HepG2 (cell line): ENCODE measurements around the gene CCDC116. TPM values are rescaled to one million over a fixed set of nuclear protein-coding genes. Genes with fewer than 3 reads are reported as not detected.
A peak's percentile ranks its signal among the peaks of the same experiment; 100 is the strongest.

Source experiments
- ARHGAP35 ChIP-seq: sonication (generic); formaldehyde crosslinking; IDR thresholded peaks from 2 replicates; pipeline ENCODE4 v1.9.0; 2022; ENCODE audit warnings: mild to moderate bottlenecking, inconsistent platforms, moderate library complexity, missing genetic modification reagents, borderline replicate concordance
- CAMTA2 ChIP-seq: sonication (generic); formaldehyde crosslinking; IDR thresholded peaks from 2 replicates; pipeline ENCODE4 v1.4.0; 2020; ENCODE audit warnings: mild to moderate bottlenecking, missing genetic modification reagents, borderline replicate concordance
- CREB1 ChIP-seq, 2 experiments: fragments of 450-650 bp in 1 of 2; IDR thresholded peaks; 2 replicates each; pipeline ENCODE4 v1.6.1; 2016 to 2017; ENCODE audit warnings: control low read depth in 1 of 2, mild to moderate bottlenecking in 1 of 2, missing compliant biosample characterization in 1 of 2, missing genetic modification characterization in 1 of 2
- EEA1 ChIP-seq: sonication (generic); formaldehyde crosslinking; IDR thresholded peaks from 2 replicates; pipeline ENCODE4 v1.5.1; 2020; ENCODE audit warnings: mild to moderate bottlenecking, missing genetic modification reagents, borderline replicate concordance
- EHMT2 ChIP-seq: fragments of 200-600 bp; sonication (generic); IDR thresholded peaks from 2 replicates; pipeline ENCODE4 v1.7.0; 2017; ENCODE audit warnings: antibody characterized with exemption, low read depth, low read length, borderline replicate concordance
- HMGA1 ChIP-seq: sonication (generic); formaldehyde crosslinking; conservative IDR thresholded peaks from 2 replicates; pipeline ENCODE4 v1.4.0; 2020; ENCODE audit warnings: missing genetic modification reagents
- KLF15 ChIP-seq: sonication (generic); formaldehyde crosslinking; IDR thresholded peaks from 2 replicates; pipeline ENCODE4 v1.8.1; 2023; ENCODE audit warnings: borderline replicate concordance, mild to moderate bottlenecking, inconsistent platforms, missing genetic modification reagents, mixed read lengths
- TBL1XR1 ChIP-seq: fragments of 150-350 bp; IDR thresholded peaks from 2 replicates; pipeline ENCODE4 v1.6.1; 2014; ENCODE audit warnings: borderline replicate concordance, low read length; ENCODE audit not compliant: partially characterized antibody
- ZNF34 ChIP-seq: sonication (generic); formaldehyde crosslinking; IDR thresholded peaks from 2 replicates; pipeline ENCODE4 v1.4.0; 2020; ENCODE audit warnings: mild to moderate bottlenecking, missing genetic modification reagents, borderline replicate concordance
- ZNF510 ChIP-seq: sonication (generic); formaldehyde crosslinking; IDR thresholded peaks from 2 replicates; pipeline ENCODE4 v1.4.0; 2020; ENCODE audit warnings: low read depth, mild to moderate bottlenecking, missing genetic modification reagents
- ZSCAN12 ChIP-seq: sonication (generic); formaldehyde crosslinking; IDR thresholded peaks from 2 replicates; pipeline ENCODE4 v1.9.0; 2021; ENCODE audit warnings: mild to moderate bottlenecking, missing genetic modification reagents
- ZSCAN31 ChIP-seq: sonication (generic); formaldehyde crosslinking; IDR thresholded peaks from 2 replicates; pipeline ENCODE4 v1.5.0; 2020; ENCODE audit warnings: low read depth, mild to moderate bottlenecking, missing genetic modification reagents
- polyA plus RNA-seq, 8 experiments: library from polyadenylated mRNA; depleted of rRNA in 3 of 8; stranded (reverse) in 7 of 8; unstranded in 1 of 8; fragments of >200 nt; fragmentation: Illumina TruSeq in 4 of 8; extraction: Trizol in 4 of 8; gene quantifications; 2 replicates each; pipeline versions ENCODE4 v1.2.1 to v1.2.3, GENCODE V29; 2011 to 2016; ENCODE audit warnings: low read depth in 4 of 8, missing spikeins in 1 of 8, mixed read lengths in 1 of 8; ENCODE audit not compliant: insufficient read depth in 1 of 8
- total RNA-seq, 5 experiments: library from RNA; depleted of rRNA; stranded (reverse); fragments of >200 nt; fragmentation: Illumina TruSeq; extraction: Trizol; gene quantifications; 2 replicates each; pipeline ENCODE4 v1.2.3, GENCODE V29; 2016; ENCODE audit warnings: low read depth in 1 of 5
- TF ChIP-seq, protein P1 (sequence below): sonication (generic); formaldehyde crosslinking; IDR thresholded peaks from 2 replicates; pipeline ENCODE4 v1.4.0; 2020; ENCODE audit warnings: missing genetic modification reagents; ENCODE audit errors: not compliant biosample characterization
- TF ChIP-seq, protein P2 (sequence below): sonication (generic); formaldehyde crosslinking; IDR thresholded peaks from 2 replicates; pipeline ENCODE4 v1.8.1; 2022; ENCODE audit warnings: low read depth, mild to moderate bottlenecking, missing genetic modification reagents
- TF ChIP-seq, protein P3 (sequence below): sonication (generic); formaldehyde crosslinking; IDR thresholded peaks from 2 replicates; pipeline ENCODE4 v1.5.0; 2020; ENCODE audit warnings: missing genetic modification reagents
- TF ChIP-seq, protein P4 (sequence below): sonication (generic); formaldehyde crosslinking; IDR thresholded peaks from 2 replicates; pipeline ENCODE4 v1.5.1; 2020; ENCODE audit warnings: mild to moderate bottlenecking, missing genetic modification reagents, borderline replicate concordance
- TF ChIP-seq, protein P5 (sequence below): sonication (generic); formaldehyde crosslinking; IDR thresholded peaks from 2 replicates; pipeline ENCODE4 v1.8.1; 2023; ENCODE audit warnings: missing genetic modification reagents, mild to moderate bottlenecking, borderline replicate concordance

Gene CCDC116
- total and polyA plus RNA-seq, 2 of the 13 experiments (the other 11 are each of a cell fraction or from before 2014, with no cell fraction given), result 0.15 to 0.33 TPM

DNA sequence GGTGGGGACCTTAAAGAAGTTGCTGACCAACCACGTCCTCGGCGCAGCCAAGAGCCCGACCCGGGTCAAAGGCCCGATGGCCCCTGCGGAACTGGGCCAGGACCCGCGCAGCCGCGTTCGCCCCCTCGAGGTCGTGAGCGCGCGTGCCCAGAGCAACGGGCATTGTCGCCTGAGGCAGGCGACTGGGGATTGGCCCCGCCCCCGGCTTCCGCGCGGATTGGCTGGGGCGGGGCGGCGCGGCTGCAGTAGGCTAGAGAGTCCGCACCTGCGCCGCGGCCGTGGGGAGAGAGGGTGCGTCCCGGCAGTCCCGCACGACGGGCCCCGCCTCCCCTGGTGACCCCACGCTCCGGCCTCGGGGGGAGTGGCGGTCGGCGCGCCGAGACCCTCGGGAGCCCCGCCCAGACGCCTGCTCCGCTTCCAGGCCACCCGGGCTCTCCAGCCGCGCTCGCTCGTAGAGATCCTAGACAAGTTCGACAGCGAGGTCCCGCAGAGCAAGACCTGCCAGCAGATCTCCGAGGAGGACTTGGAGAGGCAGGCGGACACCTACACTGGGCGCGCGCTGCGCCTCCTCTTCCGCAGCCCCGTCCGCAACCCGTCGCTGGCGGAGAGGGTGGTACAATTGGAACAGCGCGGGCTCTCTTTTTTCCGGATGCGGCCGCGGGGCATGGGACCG is 24.9 kb downstream of the CCDC116 start (continued):
- TF ChIP-seq ZNF34 (CRISPR knock-in tag), result no peak
- no peak for TF ChIP-seq HMGA1 (CRISPR knock-in tag)
- TF ChIP-seq, protein P1, sequence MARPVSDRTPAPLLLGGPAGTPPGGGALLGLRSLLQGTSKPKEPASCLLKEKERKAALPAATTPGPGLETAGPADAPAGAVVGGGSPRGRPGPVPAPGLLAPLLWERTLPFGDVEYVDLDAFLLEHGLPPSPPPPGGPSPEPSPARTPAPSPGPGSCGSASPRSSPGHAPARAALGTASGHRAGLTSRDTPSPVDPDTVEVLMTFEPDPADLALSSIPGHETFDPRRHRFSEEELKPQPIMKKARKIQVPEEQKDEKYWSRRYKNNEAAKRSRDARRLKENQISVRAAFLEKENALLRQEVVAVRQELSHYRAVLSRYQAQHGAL (CRISPR knock-in tag), result no peak
- no peak for TF ChIP-seq CREB1 (IDR thresholded peaks at IDR 0.05)
- no peak for TF ChIP-seq CREB1 (CRISPR knock-in tag; IDR thresholded peaks at IDR 0.05)
- no peak for TF ChIP-seq ZSCAN12 (CRISPR knock-in tag)
- 0 out of 2 replicates have a peak, but pooled peaks have one; percentile 33 for TF ChIP-seq EEA1 (CRISPR knock-in tag)
- TF ChIP-seq KLF15 (CRISPR knock-in tag), result 0 out of 2 replicates have a peak, but pooled peaks have one; percentile 41
- no peak; the same call in 1 of the 2 replicates for TF ChIP-seq ARHGAP35 (CRISPR knock-in tag)
- TF ChIP-seq, protein P2, sequence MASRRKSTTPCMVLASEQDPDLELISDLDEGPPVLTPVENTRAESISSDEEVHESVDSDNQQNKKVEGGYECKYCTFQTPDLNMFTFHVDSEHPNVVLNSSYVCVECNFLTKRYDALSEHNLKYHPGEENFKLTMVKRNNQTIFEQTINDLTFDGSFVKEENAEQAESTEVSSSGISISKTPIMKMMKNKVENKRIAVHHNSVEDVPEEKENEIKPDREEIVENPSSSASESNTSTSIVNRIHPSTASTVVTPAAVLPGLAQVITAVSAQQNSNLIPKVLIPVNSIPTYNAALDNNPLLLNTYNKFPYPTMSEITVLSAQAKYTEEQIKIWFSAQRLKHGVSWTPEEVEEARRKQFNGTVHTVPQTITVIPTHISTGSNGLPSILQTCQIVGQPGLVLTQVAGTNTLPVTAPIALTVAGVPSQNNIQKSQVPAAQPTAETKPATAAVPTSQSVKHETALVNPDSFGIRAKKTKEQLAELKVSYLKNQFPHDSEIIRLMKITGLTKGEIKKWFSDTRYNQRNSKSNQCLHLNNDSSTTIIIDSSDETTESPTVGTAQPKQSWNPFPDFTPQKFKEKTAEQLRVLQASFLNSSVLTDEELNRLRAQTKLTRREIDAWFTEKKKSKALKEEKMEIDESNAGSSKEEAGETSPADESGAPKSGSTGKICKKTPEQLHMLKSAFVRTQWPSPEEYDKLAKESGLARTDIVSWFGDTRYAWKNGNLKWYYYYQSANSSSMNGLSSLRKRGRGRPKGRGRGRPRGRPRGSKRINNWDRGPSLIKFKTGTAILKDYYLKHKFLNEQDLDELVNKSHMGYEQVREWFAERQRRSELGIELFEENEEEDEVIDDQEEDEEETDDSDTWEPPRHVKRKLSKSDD (CRISPR knock-in tag), result 0 out of 2 replicates have a peak, but pooled peaks have one; percentile 10
- TF ChIP-seq, protein P3, sequence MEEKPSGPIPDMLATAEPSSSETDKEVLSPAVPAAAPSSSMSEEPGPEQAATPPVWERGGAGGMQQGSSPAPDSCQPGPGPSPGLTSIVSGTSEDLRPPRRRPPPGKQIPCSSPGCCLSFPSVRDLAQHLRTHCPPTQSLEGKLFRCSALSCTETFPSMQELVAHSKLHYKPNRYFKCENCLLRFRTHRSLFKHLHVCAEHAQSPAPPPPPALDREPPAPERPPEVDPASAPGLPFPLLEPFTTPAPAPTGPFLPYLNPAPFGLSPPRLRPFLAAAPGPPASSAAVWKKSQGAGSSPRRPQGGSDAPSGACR (CRISPR knock-in tag), result peak; percentile 71; the same call in 1 of the 2 replicates
- peak; percentile 89 for TF ChIP-seq ZSCAN31 (CRISPR knock-in tag)
- TF ChIP-seq, protein P4, sequence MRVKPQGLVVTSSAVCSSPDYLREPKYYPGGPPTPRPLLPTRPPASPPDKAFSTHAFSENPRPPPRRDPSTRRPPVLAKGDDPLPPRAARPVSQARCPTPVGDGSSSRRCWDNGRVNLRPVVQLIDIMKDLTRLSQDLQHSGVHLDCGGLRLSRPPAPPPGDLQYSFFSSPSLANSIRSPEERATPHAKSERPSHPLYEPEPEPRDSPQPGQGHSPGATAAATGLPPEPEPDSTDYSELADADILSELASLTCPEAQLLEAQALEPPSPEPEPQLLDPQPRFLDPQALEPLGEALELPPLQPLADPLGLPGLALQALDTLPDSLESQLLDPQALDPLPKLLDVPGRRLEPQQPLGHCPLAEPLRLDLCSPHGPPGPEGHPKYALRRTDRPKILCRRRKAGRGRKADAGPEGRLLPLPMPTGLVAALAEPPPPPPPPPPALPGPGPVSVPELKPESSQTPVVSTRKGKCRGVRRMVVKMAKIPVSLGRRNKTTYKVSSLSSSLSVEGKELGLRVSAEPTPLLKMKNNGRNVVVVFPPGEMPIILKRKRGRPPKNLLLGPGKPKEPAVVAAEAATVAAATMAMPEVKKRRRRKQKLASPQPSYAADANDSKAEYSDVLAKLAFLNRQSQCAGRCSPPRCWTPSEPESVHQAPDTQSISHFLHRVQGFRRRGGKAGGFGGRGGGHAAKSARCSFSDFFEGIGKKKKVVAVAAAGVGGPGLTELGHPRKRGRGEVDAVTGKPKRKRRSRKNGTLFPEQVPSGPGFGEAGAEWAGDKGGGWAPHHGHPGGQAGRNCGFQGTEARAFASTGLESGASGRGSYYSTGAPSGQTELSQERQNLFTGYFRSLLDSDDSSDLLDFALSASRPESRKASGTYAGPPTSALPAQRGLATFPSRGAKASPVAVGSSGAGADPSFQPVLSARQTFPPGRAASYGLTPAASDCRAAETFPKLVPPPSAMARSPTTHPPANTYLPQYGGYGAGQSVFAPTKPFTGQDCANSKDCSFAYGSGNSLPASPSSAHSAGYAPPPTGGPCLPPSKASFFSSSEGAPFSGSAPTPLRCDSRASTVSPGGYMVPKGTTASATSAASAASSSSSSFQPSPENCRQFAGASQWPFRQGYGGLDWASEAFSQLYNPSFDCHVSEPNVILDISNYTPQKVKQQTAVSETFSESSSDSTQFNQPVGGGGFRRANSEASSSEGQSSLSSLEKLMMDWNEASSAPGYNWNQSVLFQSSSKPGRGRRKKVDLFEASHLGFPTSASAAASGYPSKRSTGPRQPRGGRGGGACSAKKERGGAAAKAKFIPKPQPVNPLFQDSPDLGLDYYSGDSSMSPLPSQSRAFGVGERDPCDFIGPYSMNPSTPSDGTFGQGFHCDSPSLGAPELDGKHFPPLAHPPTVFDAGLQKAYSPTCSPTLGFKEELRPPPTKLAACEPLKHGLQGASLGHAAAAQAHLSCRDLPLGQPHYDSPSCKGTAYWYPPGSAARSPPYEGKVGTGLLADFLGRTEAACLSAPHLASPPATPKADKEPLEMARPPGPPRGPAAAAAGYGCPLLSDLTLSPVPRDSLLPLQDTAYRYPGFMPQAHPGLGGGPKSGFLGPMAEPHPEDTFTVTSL (CRISPR knock-in tag), result 0 out of 2 replicates have a peak, but pooled peaks have one; percentile 31
- no peak for TF ChIP-seq TBL1XR1
- TF ChIP-seq ZNF510 (CRISPR knock-in tag), result no peak
- TF ChIP-seq, protein P5, sequence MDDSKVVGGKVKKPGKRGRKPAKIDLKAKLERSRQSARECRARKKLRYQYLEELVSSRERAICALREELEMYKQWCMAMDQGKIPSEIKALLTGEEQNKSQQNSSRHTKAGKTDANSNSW (CRISPR knock-in tag), result no peak
- no peak for TF ChIP-seq CAMTA2 (CRISPR knock-in tag)
- TF ChIP-seq EHMT2, result no peak
